ENCODE data around the gene FIP1L1.

- TF ChIP-seq CTCF (IDR thresholded peaks at IDR 0.05) (no peak), POLR2AphosphoS5 (IDR thresholded peaks at IDR 0.05; ENCODE audit: insufficient read depth in 1 of 2, low read depth in 1 of 2) (no peak), POLR2A (IDR thresholded peaks at IDR 0.05) (no peak)
Observed at GRCh38 chr4:53441564-53441963, 64.1 kb downstream of the FIP1L1 start.

All from vagina (tissue), 2 donors.